ENCODE results near the gene PARD6B. TPM values are rescaled to one million over a fixed set of nuclear protein-coding genes. Genes with fewer than 3 reads are reported as not detected.
A peak's percentile ranks its signal among the peaks of the same experiment; 100 is the strongest.
"Not testable (repeated sequence)": the region's sequence is repeated elsewhere in the genome, so short reads cannot be mapped to it uniquely, and the experiment has no call there.

The PARD6B gene
- total RNA-seq, 1 donor, result 1.1 TPM

- not testable (repeated sequence) for DNase-seq (ENCODE audit: low read depth in 2 of 3, low spot score in 2 of 3)
Observed at GRCh38 chr20:50703651-50704438, 27.5 kb upstream of the PARD6B start.

DNA sequence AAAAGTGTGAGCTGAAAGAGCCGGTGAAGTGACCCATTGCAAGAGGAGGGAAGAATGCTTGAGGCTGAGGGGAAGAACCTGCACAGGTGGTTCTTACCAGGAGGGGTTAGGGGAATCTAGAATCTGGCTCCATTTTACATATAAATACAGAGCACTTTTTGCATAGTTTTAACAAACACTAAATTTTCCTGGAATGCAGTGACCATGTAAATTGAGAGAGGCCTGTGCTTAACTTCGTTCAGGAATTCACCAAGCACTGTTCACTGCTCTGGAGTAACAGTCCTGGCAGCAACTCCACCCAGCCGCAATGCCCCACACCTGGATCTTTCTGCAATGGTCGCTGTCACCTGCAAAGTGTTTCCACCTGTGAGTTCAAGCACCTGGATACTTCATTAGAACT lies 26.9 kb upstream of the PARD6B start:
- DNase-seq (ENCODE audit: low read depth in 2 of 3, low spot score in 2 of 3), result no peak

DNA sequence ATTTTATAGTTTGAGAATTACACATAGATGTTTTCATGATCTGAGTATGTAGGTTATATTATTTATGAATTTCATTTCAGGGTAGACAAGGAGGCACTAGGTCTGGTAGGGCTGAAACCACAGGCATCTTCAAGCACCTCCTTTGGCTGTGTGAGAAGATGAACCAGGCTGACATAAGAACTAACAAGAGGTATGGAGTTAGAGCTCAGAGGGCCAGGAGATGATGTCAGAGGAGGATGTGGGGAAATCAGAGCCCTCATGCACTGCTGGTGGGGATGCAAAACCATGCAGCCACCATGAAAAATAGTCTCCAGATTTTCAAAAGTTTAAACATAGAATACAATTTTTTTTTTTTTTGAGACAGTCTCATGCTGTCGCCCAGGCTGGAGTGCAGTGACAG lies 26.4 kb upstream of the PARD6B start:
- DNase-seq (ENCODE audit: low read depth in 2 of 3, low spot score in 2 of 3), result no peak

DNA sequence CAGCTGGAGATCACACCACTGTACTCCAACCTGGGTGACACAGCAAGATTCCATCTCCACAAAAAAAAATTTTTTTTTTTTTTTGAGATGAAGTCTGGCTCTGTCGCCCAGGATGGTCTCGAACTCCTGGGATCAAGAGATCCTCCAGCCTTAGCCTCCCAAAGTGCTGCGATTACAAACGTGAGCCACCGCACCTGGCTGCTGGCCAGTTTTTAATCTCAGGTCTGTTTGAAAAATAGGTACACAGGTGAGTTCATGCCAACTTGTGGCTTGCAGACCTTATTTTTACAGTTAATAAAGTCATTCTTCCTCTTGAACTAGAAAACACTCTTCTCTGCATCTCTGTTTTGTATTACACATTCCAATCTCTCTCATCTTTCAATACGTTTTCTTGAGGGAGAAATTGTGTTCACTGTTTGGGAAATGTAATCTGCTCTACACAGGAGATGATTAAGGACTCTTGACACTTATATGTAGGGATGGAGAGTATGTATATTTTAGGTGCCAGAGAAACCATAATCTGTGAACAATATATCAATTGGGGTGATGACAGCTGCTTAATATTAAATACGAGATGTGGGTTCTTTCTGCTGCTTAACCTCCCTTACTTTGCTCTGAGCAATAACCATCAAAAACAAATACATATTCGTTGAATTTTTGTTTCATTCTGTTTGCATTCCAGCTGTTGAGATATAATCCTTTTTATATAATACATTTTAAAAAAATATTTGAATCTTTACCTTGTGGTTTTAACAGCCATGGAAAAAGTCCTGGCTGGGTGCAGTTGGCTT lies 22.3 kb upstream of the PARD6B start:
- no peak for DNase-seq (ENCODE audit: low read depth in 2 of 3, low spot score in 2 of 3)

- DNase-seq (ENCODE audit: low read depth in 2 of 3, low spot score in 2 of 3), result no peak
Observed at GRCh38 chr20:50709636-50709973, 21.8 kb upstream of the PARD6B start.

- no peak for DNase-seq (ENCODE audit: low read depth in 2 of 3, low spot score in 2 of 3)
Observed at GRCh38 chr20:50710492-50711063, 20.8 kb upstream of the PARD6B start.

GRCh38 chr20:50711113-50711825 lies 20.1 kb upstream of the PARD6B start:
- no peak for DNase-seq (ENCODE audit: low read depth in 2 of 3, low spot score in 2 of 3)

DNA sequence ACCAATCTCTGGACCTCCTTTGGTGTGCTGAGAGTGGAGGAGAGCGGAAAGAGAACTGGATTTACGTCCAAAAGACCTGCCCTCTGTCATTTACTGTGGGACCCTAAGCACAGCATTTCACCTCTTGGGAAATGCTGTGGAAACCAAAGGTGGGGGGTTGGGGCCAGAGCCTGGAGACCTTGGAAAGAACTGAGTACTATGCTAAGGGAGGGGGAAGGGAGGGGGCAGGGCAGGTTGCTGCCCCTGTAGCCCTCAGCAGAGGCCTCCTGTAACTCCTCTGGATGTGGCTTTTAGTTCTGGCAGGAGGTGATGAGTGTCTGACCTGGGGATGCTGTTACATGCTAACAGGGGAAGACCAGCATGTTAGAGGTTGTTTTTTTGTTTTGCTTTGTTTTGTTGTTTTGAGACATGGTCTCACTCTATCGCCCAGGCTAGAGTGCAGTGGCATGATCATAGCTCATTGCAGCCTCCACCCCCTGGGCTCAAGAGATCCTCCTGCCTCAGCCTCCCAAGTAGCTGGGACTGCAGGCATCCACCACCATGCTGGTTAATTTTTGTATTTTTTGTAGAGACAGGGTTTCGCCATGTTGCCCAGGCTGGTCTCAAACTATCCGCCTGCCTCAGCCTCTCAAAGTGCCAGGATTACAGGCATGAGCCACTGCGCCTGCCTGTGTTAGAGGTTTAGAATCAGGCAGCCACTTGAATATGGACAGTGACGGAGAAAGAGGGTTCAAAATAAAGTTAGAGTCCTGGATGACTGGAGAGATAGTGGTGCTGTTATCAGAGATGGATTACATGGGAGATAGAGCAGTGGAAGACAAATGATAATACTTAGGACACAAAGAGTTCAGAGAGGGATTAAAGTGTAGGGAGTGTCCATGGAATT lies 18.4 kb upstream of the PARD6B start:
- no peak for DNase-seq (ENCODE audit: low read depth in 2 of 3, low spot score in 2 of 3)

- DNase-seq (ENCODE audit: low read depth in 2 of 3, low spot score in 2 of 3), result peak in 1 of 3 donors; percentile 44
Observed at GRCh38 chr20:50713657-50714101, 17.7 kb upstream of the PARD6B start.

GRCh38 chr20:50714426-50714825 lies 17.0 kb upstream of the PARD6B start:
- DNase-seq (ENCODE audit: low read depth in 2 of 3, low spot score in 2 of 3), result not testable (repeated sequence)

- DNase-seq (ENCODE audit: low read depth in 2 of 3, low spot score in 2 of 3), result no peak
Observed at GRCh38 chr20:50715694-50716093, 15.7 kb upstream of the PARD6B start.

DNA sequence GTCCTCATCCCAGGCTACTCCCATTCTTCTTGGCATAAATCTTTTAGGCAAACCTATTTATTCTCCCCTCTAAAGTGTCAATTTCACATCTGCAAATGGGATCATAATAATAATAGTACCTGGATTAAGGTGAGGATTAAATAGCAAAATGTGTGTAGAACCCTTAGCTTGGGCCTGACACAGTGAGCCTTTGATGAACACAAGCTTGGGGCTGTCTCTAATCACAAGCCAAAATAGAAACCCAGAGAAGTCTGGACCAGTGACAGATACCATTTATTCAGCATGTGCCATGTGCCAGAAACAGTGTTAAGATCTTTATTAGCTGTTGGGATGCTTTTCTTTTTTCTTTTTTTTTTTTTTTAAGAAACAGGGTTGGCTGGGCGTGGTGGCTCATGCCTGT lies 14.9 kb upstream of the PARD6B start:
- no peak for DNase-seq (ENCODE audit: low read depth in 2 of 3, low spot score in 2 of 3)

- DNase-seq (ENCODE audit: low read depth in 2 of 3, low spot score in 2 of 3), result no peak
Observed at GRCh38 chr20:50717312-50717711, 14.1 kb upstream of the PARD6B start.

- DNase-seq (ENCODE audit: low read depth in 2 of 3, low spot score in 2 of 3), result no peak
Observed at GRCh38 chr20:50717974-50718761, 13.2 kb upstream of the PARD6B start.

DNA sequence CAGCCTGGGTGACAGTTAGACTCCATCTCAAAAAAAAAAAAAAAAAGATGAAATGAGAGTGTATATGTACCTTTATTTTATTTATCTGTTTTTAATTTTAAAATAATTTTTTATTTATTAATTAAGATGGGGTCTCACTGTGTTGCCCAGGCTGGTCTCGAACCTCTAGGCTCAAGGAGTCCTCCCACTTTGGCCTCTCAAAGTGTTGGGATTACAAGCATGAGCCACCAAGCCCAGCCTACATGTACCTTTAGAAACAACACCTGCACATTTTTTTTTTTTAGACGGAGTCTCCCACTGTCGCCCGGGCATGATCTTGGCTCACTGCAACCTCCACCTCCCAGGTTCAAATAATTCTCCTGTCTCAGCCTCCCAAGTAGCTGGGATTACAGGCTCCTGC lies 12.1 kb upstream of the PARD6B start:
- DNase-seq (ENCODE audit: low read depth in 2 of 3, low spot score in 2 of 3), result no peak

DNA sequence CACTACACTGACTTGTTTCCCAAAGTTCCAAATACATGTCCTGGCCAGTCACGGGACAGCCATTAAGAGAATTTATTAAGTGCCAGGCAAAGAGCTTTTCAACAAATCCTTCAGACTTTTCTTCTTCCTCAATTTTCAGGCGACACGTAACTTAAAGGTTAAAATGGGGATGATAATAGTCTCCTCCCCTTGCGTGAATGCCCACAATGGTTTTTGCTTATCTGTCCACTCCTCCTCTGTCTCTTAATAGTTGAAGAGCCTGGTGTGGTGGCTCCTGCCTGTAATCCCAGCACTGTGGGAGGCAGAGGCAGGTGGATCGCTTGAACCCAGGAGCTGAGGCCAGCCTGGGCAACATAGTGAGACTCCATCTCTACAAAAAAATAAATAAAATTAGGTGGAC lies 11.4 kb upstream of the PARD6B start:
- DNase-seq (ENCODE audit: low read depth in 2 of 3, low spot score in 2 of 3), result no peak

- DNase-seq (ENCODE audit: low read depth in 2 of 3, low spot score in 2 of 3), result no peak
Observed at GRCh38 chr20:50720582-50720981, 10.8 kb upstream of the PARD6B start.

GRCh38 chr20:50721881-50722281 lies 9.5 kb upstream of the PARD6B start:
- DNase-seq (ENCODE audit: low read depth in 2 of 3, low spot score in 2 of 3), result no peak

DNA sequence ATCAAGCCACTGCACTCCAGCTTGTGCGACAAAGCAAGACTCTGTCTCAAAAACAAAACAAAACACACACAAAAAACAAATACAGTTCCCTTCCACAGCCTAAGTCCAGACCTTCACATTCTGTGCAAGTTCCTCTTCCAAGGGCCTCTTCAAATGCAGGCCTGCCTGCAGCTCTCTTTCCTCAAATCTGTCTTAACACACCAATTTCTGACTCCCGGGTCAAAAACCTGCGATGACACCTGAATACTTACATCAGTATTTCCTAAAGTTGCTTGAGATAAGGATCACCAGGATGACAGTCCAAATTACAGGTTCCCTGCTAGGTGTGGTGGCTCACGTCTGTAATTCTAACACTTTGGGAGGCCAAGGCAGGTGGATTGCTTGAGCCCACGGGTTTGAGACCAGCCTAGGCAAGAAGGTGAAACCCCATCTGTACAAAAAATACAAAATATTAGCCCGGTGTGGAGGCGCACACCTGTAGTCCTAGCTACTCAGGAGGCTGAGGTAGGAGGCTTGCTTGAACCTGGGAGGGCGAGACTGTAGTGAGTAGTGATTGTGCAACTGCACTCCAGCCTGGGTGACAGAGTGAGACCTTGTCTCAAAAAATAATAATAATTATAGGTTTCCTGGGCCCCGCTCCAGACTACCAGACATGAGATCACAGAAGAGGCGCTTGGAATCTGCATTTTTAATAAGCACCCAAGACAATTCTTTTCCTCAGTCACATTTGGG lies 8.8 kb upstream of the PARD6B start:
- no peak for DNase-seq (ENCODE audit: low read depth in 2 of 3, low spot score in 2 of 3)
